LHCN-M2 (cell line): ENCODE measurements around the gene NAXD. TPM values are rescaled to one million over a fixed set of nuclear protein-coding genes. Genes with fewer than 3 reads are reported as not detected.
"Not testable (repeated sequence)": the region's sequence is repeated elsewhere in the genome, so short reads cannot be mapped to it uniquely, and the experiment has no call there.

Experiments used
- DNase-seq: peaks from one replicate; pipeline ENCODE4 v3.0.0-alpha.2; 2012; ENCODE audit warnings: low read depth
- polyA plus RNA-seq: library from polyadenylated mRNA; unstranded; fragments of >200 nt; gene quantifications from one replicate; pipeline ENCODE4 v1.2.1, GENCODE V29; 2012; ENCODE audit warnings: missing spikeins
- total RNA-seq: library from RNA; depleted of rRNA; stranded (reverse); fragments of >200 nt; gene quantifications from 2 replicates; pipeline ENCODE4 v1.2.3, GENCODE V29; 2014; rRNA removed

NAXD gene
- total RNA-seq, result 23.5 and 25.9 TPM in 2 replicates
- 20.1 TPM for polyA plus RNA-seq

- peak; percentile 94 for DNase-seq
These were observed at the start of gene NAXD for GRCh38 chr13:110615322-110616102. Gene NAXD, plus strand, starts transcription at chr13:110615545. Its CDS starts 57 bp downstream, at chr13:110615602.

GRCh38 chr13:110566171-110566570 lies 49.2 kb upstream of the NAXD start:
- DNase-seq, result no peak

- no peak for DNase-seq
These were observed 46.7 kb upstream of the NAXD start for GRCh38 chr13:110568612-110569011.

GRCh38 chr13:110569962-110570361 lies 45.4 kb upstream of the NAXD start:
- not testable (repeated sequence) for DNase-seq

GRCh38 chr13:110570886-110571285 lies 44.5 kb upstream of the NAXD start:
- DNase-seq, result no peak

- no peak for DNase-seq
These were observed 43.2 kb upstream of the NAXD start for GRCh38 chr13:110571896-110572777.

GRCh38 chr13:110572778-110573118 lies 42.6 kb upstream of the NAXD start:
- DNase-seq, result no peak

- no peak for DNase-seq
These were observed 41.2 kb upstream of the NAXD start for GRCh38 chr13:110574161-110574560.

GRCh38 chr13:110575322-110576069 lies 39.8 kb upstream of the NAXD start:
- peak; percentile 41 for DNase-seq

GRCh38 chr13:110576070-110576394 lies 39.3 kb upstream of the NAXD start:
- no peak for DNase-seq

- no peak for DNase-seq
These were observed 38.4 kb upstream of the NAXD start for GRCh38 chr13:110576736-110577476.

- DNase-seq, result no peak
These were observed 37.0 kb upstream of the NAXD start for GRCh38 chr13:110578363-110578762.

- DNase-seq, result no peak
These were observed 34.5 kb upstream of the NAXD start for GRCh38 chr13:110580800-110581199.

GRCh38 chr13:110581506-110582185 lies 33.7 kb upstream of the NAXD start:
- DNase-seq, result no peak

- DNase-seq, result no peak
These were observed 32.9 kb upstream of the NAXD start for GRCh38 chr13:110582421-110582954.

GRCh38 chr13:110583178-110583865 lies 32.0 kb upstream of the NAXD start:
- DNase-seq, result no peak

GRCh38 chr13:110589793-110590390 lies 25.5 kb upstream of the NAXD start:
- no peak for DNase-seq

- DNase-seq, result no peak
These were observed 24.8 kb upstream of the NAXD start for GRCh38 chr13:110590577-110590976.

GRCh38 chr13:110592665-110593064 lies 22.7 kb upstream of the NAXD start:
- peak; percentile 73 for DNase-seq
